KMS-11 (cell line): ENCODE results near the gene MYO9A.

Source experiments
- H2AFZ ChIP-seq: fragments of 200-600 bp; sonication (generic); 2 replicates; pipeline ENCODE4 v1.6.1; 2016; ENCODE audit warnings: antibody characterized with exemption, mixed run types, low read depth
- H3K27ac ChIP-seq: fragments of 200-600 bp; sonication (generic); 2 replicates; pipeline ENCODE4 v1.6.1; 2016; ENCODE audit warnings: mild to moderate bottlenecking, mixed run types
- H3K27me3 ChIP-seq: fragments of 200-600 bp; sonication (generic); 2 replicates; pipeline ENCODE4 v1.6.1; 2017; ENCODE audit warnings: mild to moderate bottlenecking, low read depth, mixed run types, moderate library complexity; ENCODE audit not compliant: insufficient read depth
- H3K36me3 ChIP-seq: fragments of 200-600 bp; sonication (generic); 2 replicates; pipeline ENCODE4 v1.6.1; 2017; ENCODE audit warnings: mild to moderate bottlenecking, mixed run types; ENCODE audit not compliant: insufficient read depth
- H3K4me1 ChIP-seq: fragments of 200-600 bp; sonication (generic); 2 replicates; pipeline ENCODE4 v1.6.1; 2016; ENCODE audit warnings: mild to moderate bottlenecking, low read depth, mixed run types; ENCODE audit not compliant: poor library complexity, severe bottlenecking
- H3K4me2 ChIP-seq: fragments of 200-600 bp; sonication (generic); 2 replicates; pipeline ENCODE4 v1.7.0; 2016; ENCODE audit warnings: mild to moderate bottlenecking, mixed run types
- H3K4me3 ChIP-seq: fragments of 200-600 bp; sonication (generic); IDR thresholded peaks from 2 replicates; pipeline ENCODE4 v1.6.1; 2017; ENCODE audit warnings: low read depth, low read length, mixed read lengths; ENCODE audit not compliant: insufficient read depth
- H3K79me2 ChIP-seq: fragments of 200-600 bp; sonication (generic); 2 replicates; pipeline ENCODE4 v1.6.1; 2016; ENCODE audit warnings: low read depth, mixed run types; ENCODE audit not compliant: insufficient read depth
- H3K9ac ChIP-seq: fragments of 200-600 bp; sonication (generic); 2 replicates; pipeline ENCODE4 v1.6.1; 2016; ENCODE audit warnings: mild to moderate bottlenecking, mixed run types
- H4K20me1 ChIP-seq: fragments of 200-600 bp; sonication (generic); 2 replicates; pipeline ENCODE4 v1.6.1; 2016; ENCODE audit warnings: mild to moderate bottlenecking, mixed run types; ENCODE audit not compliant: insufficient read depth
- TF ChIP-seq, protein P1 (sequence below): fragments of 200-600 bp; sonication (generic); conservative IDR thresholded peaks from 2 replicates; pipeline ENCODE4 v1.6.1; 2017; ENCODE audit warnings: low read depth, mild to moderate bottlenecking, antibody characterized with exemption, low read length, moderate library complexity, mixed read lengths

The MYO9A gene

DNA sequence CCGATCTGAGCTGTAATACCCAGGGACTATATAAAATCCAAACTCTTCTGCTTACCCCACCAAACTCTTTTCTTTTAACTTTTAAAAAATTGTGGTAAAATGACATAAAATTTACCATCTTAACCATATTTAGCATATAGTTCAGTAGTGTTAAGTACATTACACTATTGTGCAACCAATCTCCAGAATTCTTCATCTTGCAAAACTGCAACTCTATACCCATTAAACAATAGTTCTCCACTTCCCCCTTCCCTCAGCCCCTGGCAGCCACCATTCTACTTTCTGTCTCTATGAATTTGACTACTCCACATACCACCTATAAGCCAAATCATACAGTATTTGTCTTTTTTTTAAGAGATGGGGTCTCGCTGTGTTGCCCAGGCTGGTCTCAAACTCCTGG lies 39.0 kb upstream of the MYO9A start:
- TF ChIP-seq, protein P1, sequence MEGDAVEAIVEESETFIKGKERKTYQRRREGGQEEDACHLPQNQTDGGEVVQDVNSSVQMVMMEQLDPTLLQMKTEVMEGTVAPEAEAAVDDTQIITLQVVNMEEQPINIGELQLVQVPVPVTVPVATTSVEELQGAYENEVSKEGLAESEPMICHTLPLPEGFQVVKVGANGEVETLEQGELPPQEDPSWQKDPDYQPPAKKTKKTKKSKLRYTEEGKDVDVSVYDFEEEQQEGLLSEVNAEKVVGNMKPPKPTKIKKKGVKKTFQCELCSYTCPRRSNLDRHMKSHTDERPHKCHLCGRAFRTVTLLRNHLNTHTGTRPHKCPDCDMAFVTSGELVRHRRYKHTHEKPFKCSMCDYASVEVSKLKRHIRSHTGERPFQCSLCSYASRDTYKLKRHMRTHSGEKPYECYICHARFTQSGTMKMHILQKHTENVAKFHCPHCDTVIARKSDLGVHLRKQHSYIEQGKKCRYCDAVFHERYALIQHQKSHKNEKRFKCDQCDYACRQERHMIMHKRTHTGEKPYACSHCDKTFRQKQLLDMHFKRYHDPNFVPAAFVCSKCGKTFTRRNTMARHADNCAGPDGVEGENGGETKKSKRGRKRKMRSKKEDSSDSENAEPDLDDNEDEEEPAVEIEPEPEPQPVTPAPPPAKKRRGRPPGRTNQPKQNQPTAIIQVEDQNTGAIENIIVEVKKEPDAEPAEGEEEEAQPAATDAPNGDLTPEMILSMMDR: no peak
- no peaks in the 10 kb centered on the region for H3K27me3 ChIP-seq
- no peak overlapping the region for H3K27ac ChIP-seq
- no peaks in the 10 kb centered on the region for H3K79me2 ChIP-seq
- H3K36me3 ChIP-seq: no peaks in the 10 kb centered on the region
- H4K20me1 ChIP-seq: no peaks in the 10 kb centered on the region
- no peaks in the 10 kb centered on the region for H3K4me1 ChIP-seq
- H3K4me3 ChIP-seq: no peak overlapping the region
- H3K9ac ChIP-seq: no peak overlapping the region
- H2AFZ ChIP-seq: no peak overlapping the region
- H3K4me2 ChIP-seq: no peak overlapping the region

DNA sequence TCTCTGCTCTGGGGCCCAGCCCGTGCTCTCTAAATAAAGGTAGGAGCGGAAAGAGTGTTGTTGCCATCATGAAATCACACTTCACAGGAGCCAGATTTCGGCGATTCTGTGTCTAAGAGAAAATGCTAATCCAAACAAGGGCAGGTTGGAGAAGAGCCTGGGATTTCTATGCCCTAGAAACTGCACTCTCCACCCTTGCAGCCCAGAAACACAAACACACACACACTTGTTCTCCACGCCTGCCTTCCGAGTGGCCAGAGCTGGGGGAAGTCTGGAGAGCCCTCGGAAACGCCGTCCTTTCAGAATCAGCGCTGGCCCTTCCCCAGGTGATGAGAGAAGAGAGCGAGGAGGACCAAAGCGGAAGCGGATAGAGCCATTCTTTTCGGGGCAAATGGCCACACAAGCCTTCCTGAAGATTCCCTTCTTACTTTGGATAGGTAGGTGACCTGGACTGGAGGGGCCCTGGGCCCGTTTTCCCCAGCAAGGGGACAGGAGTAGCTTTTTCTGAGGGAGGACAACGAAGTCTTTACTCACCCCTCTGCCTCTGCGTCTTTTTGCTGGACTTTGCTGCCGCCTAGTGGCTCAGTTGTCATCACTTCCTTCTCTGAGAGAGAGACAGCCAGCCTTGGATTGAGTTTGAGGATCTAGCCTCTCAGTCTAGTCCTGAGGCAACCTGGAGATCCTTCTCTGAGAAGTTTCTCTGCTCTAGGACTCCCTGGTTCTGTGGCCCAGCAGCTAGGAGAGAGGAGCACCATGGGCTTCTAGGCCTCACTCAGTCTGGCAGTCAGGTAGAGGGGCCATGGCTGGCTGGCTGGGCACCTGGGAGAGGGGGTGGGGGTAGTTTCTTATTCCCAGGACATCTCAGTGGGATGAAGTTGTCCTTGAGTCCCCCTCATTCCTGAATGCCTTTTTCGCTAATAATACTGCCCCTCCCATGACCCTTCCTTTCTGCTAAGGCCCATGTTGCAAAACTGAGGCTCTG lies 38.0 kb upstream of the MYO9A start:
- no peak overlapping the region for H3K9ac ChIP-seq
- H3K4me1 ChIP-seq: no peaks in the 10 kb centered on the region
- no peak overlapping the region for H3K4me3 ChIP-seq
- no peak overlapping the region for H3K27ac ChIP-seq
- H3K79me2 ChIP-seq: no peaks in the 10 kb centered on the region
- H3K36me3 ChIP-seq: no peaks in the 10 kb centered on the region
- no peaks in the 10 kb centered on the region for H3K27me3 ChIP-seq
- peak overlapping the region; percentile 48 for H2AFZ ChIP-seq
- no peaks in the 10 kb centered on the region for H4K20me1 ChIP-seq
- H3K4me2 ChIP-seq: no peak overlapping the region
- TF ChIP-seq, protein P1: peak; percentile 91

DNA sequence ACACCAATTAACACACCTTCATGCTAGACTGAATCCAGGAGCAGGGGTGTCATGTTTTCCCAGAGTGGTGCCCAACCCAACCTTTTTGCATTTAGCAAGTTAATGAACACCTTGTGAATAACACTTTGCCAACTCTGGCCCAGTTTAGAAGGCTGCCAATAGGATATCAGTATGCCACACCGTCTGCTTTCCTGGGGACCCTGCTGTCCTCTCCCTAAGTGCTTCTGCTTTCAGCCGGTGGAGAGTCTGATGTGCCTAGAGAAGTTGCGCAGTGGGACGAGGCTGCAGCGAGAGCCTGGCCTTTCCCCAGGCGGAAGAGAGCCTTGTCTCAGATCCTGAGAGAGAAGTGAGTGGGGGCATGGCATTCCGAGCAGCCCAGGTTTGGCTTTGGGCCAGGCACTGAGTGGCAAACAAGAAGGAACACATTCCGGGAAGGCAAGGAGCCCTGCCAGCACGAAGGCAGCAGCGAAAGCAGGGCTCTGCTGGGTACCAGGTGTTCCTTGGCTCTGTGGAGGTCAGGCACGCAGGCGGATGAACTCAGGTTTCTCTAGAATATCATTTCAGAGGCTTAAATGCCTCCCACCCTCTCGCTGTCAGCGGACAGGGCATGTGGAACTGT lies 37.2 kb upstream of the MYO9A start:
- Histone ChIP-seq H4K20me1 (no peaks in the 10 kb centered on the region), H3K4me2 (no peak overlapping the region), H3K27me3 (no peaks in the 10 kb centered on the region), H3K36me3 (no peaks in the 10 kb centered on the region), H3K4me1 (no peaks in the 10 kb centered on the region), H2AFZ (no peak overlapping the region; the same call in 1 of the 2 replicates), H3K9ac (no peak overlapping the region), H3K4me3 (no peak overlapping the region), H3K79me2 (no peaks in the 10 kb centered on the region), H3K27ac (no peak overlapping the region)
- TF ChIP-seq, protein P1: no peak

DNA sequence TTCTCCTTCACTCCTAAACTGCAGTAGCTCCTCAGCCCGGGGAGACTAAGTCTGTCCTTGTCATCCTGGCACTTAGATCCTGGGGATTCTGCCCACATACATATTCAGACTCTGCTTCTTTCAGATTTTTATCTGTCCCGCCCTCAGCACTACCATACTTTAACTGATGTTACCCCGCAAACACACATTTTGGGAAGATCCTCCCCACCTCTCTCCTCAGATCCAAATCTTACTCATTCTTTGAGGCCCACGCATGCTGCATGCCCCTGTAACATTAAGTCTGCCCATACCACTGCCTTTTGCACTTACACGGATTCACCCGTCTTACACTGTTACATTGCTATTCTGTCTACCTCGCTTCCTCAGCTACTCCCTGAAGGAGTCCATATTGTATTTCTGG lies 36.4 kb upstream of the MYO9A start:
- no peaks in the 10 kb centered on the region for H3K79me2 ChIP-seq
- no peak overlapping the region for H3K4me2 ChIP-seq
- H3K4me3 ChIP-seq: no peak overlapping the region
- no peak overlapping the region for H3K27ac ChIP-seq
- no peak overlapping the region for H2AFZ ChIP-seq
- H3K36me3 ChIP-seq: no peaks in the 10 kb centered on the region
- TF ChIP-seq, protein P1: no peak
- no peaks in the 10 kb centered on the region for H3K4me1 ChIP-seq
- H3K27me3 ChIP-seq: no peaks in the 10 kb centered on the region
- no peak overlapping the region for H3K9ac ChIP-seq
- H4K20me1 ChIP-seq: no peaks in the 10 kb centered on the region
